Right atrium auricular region (tissue), 2 donors: ENCODE data around the gene PTGER3. TPM values are rescaled to one million over a fixed set of nuclear protein-coding genes. Genes with fewer than 3 reads are reported as not detected.

Experiments
- DNase-seq: peaks from one replicate; pipeline ENCODE4 v3.0.0-alpha.2; 2019; ENCODE audit warnings: low spot score
- H3K27ac ChIP-seq, 2 donors: fragments of 200-600 bp; sonication (generic); 1 replicate in 1 of 2; 2 replicates in 1 of 2; pipeline ENCODE4 v1.5.1; 2016 to 2019
- H3K27me3 ChIP-seq, 2 donors: fragments of 200-600 bp; sonication (generic); one replicate each; pipeline versions ENCODE4 v1.5.1 to v1.6.0; 2017 to 2019
- H3K36me3 ChIP-seq: fragments of 200-600 bp; sonication (generic); one replicate; pipeline ENCODE4 v1.5.1; 2016
- H3K4me1 ChIP-seq, 2 donors: fragments of 200-600 bp; sonication (generic); one replicate each; pipeline versions ENCODE4 v1.5.1 to v1.6.0; 2017 to 2019
- H3K4me3 ChIP-seq, 2 donors: fragments of 200-600 bp; sonication (generic); 1 replicate in 1 of 2; 2 replicates in 1 of 2; pipeline ENCODE4 v1.5.1; 2017 to 2019; ENCODE audit warnings: mild to moderate bottlenecking in 1 of 2, moderate library complexity in 1 of 2
- H3K9me3 ChIP-seq, 2 donors: fragments of 200-600 bp; sonication (generic); one replicate each; pipeline ENCODE4 v1.5.1; 2019
- total RNA-seq, 2 donors: library from RNA; depleted of rRNA; stranded (reverse); fragments of >200 nt; gene quantifications; one replicate each; pipeline ENCODE4 v1.1.0, GENCODE V29; 2016
- TF ChIP-seq, protein P1 (sequence below), 2 donors: fragments of 200-600 bp; sonication (generic); IDR thresholded peaks; one replicate each; pipeline ENCODE4 v1.5.1; 2019; ENCODE audit warnings: antibody characterized with exemption in 2 of 2

PTGER3 gene
- total RNA-seq, 2 donors from 2014 or later, result 0.52 to 4.6 TPM

DNA sequence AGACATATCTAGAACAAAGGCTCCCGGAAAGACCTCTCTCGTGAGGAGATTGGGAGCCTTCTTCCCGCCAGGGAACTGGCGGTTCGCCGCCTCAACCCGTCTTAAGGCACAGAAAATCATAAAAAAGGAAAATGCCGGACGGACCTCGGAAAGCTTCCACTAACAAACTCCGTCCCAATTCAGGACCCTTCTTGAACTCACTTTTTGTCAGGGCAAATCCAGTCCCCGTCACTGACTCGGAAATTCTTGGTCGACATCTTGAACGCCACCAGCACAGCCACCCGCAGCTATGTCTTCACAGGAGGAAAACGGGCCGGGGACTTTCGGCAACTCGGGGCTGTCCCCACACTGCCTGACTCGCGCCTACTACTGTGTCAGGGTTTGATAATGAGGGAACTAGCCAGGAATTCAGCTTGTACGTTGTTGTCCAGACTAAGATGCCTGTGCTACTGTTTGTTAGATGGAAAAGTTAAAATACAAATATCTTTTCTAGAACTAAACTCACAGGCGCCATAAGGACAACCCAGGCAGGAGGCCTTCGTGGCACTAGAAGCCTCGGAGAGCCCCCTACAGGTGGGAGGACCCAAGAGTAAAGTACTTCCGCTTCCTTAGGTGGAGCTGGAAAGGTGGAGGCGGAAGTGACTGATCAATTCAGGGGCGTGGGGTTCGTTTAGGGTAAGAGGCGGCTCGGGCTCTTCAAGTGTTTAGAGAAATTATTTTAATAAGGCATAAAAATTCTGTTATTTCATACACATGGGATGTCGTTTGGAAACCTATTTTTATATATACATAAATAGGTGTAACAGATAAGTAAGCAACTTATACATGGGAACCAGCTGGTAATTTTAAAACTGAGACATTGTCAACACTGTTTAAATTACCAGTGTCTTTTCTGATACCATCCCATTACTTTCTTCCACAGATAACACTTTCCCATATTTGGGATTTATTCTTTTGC is 33.4 kb upstream of the PTGER3 start, which contains the start of gene ZRANB2:
ZRANB2 (minus strand) TSS at position 297 of the 958 bp plus-strand sequence; CDS start at position 257, 40 bp downstream.
- Histone ChIP-seq H3K27ac (peak within 1 kb of the TSS; percentile 76 to 84), H3K4me1 (peaks cover 0 to 19% of the 10 kb centered on the region in 2 donors), H3K9me3 (no peaks in the 10 kb centered on the region), H3K27me3 (no peaks in the 10 kb centered on the region), H3K36me3 (peaks cover 22% of the 10 kb centered on the region), H3K4me3 (peak within 1 kb of the TSS; percentile 75 to 85)
- peak; percentile 88 for DNase-seq
- TF ChIP-seq, protein P1, sequence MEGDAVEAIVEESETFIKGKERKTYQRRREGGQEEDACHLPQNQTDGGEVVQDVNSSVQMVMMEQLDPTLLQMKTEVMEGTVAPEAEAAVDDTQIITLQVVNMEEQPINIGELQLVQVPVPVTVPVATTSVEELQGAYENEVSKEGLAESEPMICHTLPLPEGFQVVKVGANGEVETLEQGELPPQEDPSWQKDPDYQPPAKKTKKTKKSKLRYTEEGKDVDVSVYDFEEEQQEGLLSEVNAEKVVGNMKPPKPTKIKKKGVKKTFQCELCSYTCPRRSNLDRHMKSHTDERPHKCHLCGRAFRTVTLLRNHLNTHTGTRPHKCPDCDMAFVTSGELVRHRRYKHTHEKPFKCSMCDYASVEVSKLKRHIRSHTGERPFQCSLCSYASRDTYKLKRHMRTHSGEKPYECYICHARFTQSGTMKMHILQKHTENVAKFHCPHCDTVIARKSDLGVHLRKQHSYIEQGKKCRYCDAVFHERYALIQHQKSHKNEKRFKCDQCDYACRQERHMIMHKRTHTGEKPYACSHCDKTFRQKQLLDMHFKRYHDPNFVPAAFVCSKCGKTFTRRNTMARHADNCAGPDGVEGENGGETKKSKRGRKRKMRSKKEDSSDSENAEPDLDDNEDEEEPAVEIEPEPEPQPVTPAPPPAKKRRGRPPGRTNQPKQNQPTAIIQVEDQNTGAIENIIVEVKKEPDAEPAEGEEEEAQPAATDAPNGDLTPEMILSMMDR (IDR thresholded peaks at IDR 0.05), result peak; percentile 35 to 74

DNA sequence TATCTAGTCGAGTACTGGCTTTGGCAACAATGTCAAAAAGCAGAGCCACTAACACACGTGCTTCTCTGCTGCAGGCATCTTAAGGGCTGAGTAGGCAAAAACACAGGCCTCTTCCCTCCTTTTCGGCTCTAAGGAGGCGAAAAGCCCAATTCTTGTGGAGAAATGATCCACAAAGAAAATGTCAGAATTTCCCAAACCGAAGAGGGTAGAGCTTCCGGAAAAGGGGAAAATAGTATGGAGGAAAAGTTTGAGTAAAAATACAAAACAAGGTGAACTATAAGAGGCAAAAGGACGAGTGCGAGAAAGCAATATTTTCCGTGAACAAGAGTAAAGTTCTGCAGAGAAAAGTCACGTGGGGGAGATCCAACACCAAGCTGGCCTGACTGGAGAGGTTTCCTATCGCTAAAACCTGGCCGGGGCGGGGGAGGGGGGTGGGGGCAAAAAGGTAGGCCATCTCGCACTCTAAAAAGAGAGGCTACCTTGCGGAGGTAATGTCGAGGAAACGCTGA is 32.7 kb upstream of the PTGER3 start:
- H3K27ac ChIP-seq, result peak overlapping the region; percentile 76 to 84
- H3K4me3 ChIP-seq, result peak overlapping the region; percentile 75 to 85
- TF ChIP-seq, protein P1 (IDR thresholded peaks at IDR 0.05), result no peak
- peaks cover 0 to 19% of the 10 kb centered on the region in 2 donors for H3K4me1 ChIP-seq
- H3K36me3 ChIP-seq, result peaks cover 30% of the 10 kb centered on the region
- H3K27me3 ChIP-seq, result no peaks in the 10 kb centered on the region
- H3K9me3 ChIP-seq, result no peaks in the 10 kb centered on the region
- no peak for DNase-seq

DNA sequence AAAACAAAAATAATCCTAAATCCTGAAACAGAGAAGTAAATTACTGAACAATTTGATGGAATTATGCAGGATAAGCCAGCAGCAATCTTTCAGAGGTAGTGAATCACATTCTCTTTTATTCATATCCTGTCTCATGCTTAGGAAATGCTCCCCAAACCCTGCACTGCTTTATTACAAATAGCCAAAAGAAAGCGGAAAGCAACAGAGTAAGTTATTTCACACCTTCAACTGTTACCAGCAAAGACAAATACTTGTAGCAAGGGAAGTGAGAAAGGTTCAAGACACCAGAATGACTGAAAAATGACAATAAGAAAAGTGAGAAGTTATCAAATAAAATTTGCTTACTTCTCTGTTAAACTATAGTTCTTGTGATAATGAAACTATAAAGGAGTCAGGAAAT is 27.1 kb upstream of the PTGER3 start:
- H3K27ac ChIP-seq, result no peak overlapping the region
- TF ChIP-seq, protein P1 (IDR thresholded peaks at IDR 0.05), result no peak
- peaks cover 72% of the 10 kb centered on the region for H3K36me3 ChIP-seq
- H3K4me3 ChIP-seq, result no peak overlapping the region
- H3K27me3 ChIP-seq, result no peaks in the 10 kb centered on the region
- H3K4me1 ChIP-seq, result peaks cover 0 to 14% of the 10 kb centered on the region in 2 donors
- H3K9me3 ChIP-seq, result no peaks in the 10 kb centered on the region
- no peak for DNase-seq

DNA sequence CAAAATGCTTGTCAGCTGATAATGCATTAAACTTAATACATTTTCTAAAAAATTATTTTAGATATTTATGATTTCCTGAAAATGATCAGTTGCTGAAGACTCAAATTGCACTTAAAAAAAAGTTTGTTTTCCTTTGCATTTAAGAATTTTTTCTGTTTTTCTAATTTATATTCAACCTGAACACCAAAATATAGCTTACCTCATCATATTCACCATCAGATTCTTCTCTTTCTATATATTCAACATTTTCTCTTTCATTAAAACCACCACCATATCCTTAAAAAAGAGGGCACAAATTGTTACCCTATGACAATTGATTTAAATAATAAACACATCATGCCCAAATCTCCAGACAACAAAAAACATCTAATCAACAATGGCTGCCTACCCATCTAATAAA is 24.7 kb upstream of the PTGER3 start:
- Histone ChIP-seq H3K4me1 (no peaks in the 10 kb centered on the region), H3K27ac (no peak overlapping the region), H3K4me3 (no peak overlapping the region), H3K9me3 (no peaks in the 10 kb centered on the region), H3K36me3 (peaks cover 86% of the 10 kb centered on the region), H3K27me3 (no peaks in the 10 kb centered on the region)
- DNase-seq, result no peak
- TF ChIP-seq, protein P1 (IDR thresholded peaks at IDR 0.05), result no peak

DNA sequence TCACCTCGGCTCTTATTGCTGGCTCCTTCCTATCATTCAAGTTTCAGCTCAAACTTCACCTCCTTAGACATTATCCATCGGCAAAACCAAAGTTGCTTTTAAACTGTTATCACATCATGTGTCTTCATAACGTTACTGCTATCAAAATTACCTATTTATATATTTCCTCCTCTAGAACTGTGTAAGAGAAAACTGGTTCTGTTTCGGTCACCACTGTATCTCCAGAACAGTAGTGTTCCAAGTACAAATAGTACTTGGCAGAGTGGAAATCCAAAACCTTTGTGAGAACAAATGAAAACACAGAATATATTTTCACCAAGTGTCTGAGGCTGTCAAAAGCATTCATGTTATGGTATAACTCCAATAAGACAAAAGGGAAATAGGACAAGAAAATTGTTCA is 24.1 kb upstream of the PTGER3 start:
- Histone ChIP-seq H3K4me3 (no peak overlapping the region), H3K36me3 (peaks cover 86% of the 10 kb centered on the region), H3K4me1 (no peaks in the 10 kb centered on the region), H3K9me3 (no peaks in the 10 kb centered on the region), H3K27me3 (no peaks in the 10 kb centered on the region), H3K27ac (no peak overlapping the region)
- DNase-seq, result no peak
- TF ChIP-seq, protein P1 (IDR thresholded peaks at IDR 0.05), result no peak
